Activated CD4-positive, CD25-positive, alpha-beta regulatory T cell treated with anti-CD3 and anti-CD28 coated beads, Interleukin-2, amount 50 U/mL, for 16 hours (primary cell): ENCODE results near the gene SHROOM4.

ENCODE experiments used
- DNase-seq: peaks from one replicate; pipeline ENCODE4 v3.0.0-alpha.2; 2020; ENCODE audit warnings: low read depth, low spot score

SHROOM4 gene

DNA sequence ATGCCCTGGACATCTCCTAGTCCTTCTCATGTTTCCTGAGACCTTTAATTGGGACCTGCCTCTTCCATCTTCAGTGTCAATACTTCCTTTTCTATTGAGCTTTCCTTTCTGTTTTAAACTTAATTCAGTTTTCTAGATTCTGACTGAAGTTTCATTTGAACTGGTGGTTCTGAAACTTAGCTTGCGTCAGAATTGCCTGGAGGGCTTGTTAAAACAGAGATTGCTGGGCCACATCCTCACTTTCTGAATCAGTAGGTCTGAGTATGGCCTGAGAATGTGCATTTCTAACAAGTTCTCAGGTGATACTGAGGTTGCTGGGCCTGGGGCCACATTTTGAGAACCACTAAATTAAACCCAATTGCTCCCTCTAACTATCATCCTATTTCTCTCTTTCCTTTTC, 191.2 kb downstream of the SHROOM4 start:
- DNase-seq, result no peak

DNA sequence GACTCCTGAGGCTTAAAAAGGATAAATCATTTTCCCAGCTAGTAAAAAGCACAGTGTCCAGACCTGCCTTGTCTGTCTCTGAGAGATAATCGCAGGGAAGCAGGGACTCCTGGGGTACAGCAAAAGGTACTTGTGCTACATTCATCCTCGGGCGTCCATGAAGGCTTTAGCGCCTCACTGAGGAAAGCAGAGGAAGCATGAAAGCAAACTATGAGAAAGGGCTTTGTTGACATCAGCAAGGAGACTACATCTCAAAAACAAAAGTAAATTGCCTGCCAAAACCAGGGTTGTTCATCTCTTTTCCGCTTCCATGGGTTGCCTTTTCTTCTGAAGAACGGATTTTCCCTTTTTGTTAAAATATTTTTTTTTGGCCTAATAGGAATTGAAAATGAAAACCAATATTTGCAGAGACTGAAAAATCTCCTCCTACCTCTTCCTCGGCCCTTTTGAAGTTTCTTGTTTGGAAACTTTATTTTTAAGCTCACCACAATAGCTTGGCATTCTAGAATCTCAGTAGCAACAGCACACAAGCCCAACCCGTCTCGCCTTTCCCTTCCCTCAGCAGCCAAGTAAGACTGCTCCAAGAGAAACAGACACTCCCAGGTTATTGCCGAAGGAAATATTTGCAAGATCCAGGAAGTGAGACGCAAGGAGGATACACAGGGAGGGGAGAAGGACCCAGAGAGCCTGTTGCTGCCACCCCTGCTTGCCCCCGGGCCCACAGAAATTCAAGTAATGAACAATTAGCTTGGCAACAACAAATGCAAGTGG, 195.0 kb downstream of the SHROOM4 start:
- DNase-seq, result no peak

DNA sequence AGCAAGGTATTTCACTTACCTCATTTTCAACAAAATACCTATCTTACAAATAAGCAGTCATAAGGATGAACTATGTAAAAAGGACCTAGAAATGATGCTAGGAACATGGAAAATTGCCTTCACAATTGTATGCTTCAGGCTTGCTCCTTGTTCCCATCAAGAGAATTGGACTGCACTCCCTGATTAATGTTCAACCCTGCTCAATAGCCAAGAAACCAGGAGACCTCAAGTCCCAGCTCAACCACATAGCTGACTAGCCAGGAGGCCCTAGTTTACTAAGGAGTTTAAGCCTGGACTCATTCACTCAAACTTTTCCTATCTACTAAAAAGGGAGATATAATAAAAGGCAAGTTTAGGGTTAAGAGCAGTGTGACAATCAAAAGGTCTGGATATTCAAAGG, 196.8 kb downstream of the SHROOM4 start:
- DNase-seq, result no peak

DNA sequence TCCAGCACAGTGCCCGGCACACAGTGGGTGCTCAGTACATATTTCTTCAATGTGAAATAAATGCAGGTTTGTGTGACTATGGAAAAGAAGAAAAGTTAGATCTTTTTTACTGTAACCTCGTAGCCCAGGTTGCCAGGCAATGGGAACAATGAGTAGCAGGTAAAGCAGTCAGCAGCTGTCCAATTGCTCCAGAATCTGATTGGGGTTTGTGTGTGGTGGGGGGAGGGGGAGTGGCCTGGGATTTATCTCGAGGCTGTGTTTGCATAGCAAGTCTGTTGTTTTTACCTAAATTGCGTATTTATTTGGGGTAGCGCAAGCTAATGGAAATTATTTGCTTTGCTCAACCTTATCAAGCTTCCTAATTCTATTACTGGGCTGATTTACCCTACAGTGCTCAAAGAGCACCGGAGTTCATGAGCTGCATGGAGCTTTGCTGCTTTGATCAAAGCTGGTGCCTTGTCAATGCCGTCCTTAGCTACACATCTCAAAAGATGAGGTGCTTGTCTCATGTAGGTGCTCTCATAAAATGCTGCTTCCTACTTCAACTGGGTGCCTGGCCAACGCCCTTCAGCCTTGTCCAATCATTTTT, 198.3 kb downstream of the SHROOM4 start:
- DNase-seq, result no peak

DNA sequence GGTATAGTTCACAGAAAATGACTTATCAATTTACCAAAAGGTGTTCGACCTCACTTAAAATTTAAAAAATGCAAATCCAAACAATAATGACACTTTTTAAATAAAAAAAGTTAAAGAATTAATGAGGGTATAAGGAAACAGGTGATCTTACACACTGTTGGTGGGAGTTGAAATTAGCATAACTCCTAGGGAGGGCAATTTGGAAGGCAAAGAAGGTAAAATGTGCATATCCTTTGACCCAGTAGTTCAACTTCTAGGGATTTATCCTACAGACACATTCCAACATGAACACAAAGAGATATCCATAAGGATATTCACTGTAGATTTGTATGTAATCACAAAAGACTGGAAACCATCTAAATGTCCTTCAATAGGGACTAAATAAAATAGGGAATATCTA, 199.5 kb downstream of the SHROOM4 start:
- DNase-seq, result no peak

DNA sequence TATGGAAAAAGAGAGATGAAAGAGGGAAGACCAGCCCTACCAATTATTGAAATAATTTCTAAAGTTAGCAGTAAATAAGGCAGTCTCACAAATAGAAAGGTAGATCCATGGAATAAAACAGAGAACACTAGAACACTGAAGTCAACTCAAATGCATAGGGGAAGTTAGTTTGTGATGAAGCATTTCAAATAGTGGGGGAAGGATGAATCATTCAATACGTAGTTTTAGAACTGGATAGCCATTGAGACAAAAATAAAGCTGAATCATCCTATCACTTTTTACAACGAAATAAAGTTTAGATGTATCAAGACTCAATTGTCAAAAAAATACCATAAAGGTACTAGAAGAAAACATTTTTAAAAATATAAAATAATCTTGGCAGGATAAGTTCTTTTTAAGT, 200.1 kb downstream of the SHROOM4 start:
- no peak for DNase-seq

DNA sequence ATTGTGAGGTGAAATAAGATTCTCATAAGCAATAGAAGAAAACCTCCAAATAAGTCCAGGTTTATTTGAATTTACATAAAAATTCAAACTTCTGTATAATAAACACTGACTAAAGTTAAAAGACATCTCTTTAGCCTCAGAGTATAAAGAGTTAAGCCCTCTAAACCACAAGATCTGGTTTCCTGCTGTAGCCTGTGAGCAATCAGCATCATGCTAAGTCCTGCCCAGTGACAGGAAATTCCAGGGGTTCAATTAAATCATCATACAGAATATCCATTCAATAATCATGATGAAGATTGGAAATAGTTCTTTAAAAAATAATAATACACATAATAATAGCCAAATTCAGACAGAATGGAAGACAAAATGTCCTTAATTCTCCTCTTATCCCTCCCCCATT, 204.2 kb downstream of the SHROOM4 start:
- DNase-seq, result no peak

DNA sequence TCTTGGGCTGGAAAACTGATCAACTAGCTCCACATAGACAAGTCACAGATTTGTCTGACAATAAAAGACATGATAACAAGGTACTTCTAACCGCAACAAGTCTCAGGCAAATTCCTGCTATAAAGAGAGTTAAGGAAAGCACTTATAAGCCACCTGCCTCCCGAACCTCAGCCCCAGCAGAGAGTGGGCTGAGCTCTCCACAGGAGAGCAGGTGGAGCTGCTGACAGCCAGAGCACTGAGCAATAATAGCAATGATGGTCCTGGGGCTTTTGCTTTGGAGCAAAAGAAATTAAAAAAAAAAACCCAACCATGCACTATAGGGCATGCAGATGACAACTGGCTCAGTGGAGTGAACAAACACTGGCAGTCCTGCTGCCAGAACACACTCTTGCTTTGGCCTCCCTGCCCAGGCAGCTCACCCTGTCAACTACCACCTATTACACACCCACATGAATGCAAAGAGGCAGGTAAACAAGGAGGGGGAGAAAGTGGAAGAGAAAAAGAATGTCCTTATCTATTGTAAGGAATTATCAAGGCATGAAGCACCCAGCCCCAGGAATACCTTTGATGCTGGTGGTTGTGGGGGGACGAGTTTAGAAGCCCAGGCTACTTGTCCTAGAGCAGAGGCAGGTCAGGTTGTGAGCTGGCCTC, 207.6 kb downstream of the SHROOM4 start:
- no peak for DNase-seq

DNA sequence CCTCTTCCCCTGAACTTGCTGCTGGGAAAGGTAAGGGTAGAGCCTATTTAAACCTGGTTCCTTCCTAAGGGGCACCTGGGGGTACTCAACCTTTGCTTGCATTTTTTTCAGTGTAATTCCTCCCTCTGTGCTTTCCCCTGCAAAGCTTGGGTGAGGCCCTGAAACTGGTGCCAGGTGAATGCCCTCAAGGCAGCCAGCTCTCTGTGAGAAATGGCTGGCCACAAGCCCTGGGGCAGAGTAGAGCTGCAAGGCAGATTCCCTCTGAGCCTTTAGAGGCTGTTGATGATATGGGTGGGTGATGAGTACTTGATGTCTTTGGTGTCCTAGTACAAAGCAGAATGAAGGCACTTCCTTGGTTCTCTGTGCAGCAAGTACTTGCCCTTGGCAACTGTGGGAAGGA, 217.9 kb downstream of the SHROOM4 start:
- no peak for DNase-seq

DNA sequence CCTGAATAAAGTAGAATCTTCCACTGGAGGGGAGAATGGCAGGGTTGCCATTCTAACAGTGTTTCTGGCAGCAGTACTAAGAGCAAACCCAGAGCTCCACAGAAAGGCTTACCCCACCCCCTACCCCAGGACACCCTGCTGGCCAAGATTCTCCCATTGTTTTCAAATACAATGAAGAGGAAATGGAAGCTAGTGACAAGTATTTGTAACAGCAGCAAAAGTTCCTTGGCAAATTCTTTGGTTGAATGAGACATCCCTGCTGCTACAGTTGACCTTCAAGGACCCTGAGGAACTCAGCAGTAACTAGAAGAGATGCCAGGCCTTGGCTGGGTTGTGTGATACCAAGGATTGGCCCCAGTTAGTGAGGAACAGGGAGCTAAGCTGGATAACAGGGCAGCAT, 219.2 kb downstream of the SHROOM4 start:
- DNase-seq, result no peak

DNA sequence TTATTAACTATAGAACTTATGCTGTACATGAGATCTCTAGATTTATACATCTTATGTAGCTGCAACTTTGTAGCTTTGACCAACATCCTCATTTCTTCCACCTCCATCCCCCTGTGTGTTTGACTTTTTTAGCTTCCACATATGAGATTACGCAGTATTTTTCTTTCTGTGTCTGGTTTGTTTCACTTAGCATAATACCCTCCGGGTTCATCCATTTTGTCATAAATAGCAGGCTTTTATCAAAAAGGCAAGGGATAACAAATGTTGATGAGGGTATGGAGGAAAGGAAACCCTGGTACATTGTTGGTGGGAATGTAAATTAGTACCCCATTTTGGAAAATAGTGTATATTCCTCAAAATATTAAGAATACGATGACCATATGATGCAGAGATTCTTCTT, 227.0 kb downstream of the SHROOM4 start:
- no peak for DNase-seq

DNA sequence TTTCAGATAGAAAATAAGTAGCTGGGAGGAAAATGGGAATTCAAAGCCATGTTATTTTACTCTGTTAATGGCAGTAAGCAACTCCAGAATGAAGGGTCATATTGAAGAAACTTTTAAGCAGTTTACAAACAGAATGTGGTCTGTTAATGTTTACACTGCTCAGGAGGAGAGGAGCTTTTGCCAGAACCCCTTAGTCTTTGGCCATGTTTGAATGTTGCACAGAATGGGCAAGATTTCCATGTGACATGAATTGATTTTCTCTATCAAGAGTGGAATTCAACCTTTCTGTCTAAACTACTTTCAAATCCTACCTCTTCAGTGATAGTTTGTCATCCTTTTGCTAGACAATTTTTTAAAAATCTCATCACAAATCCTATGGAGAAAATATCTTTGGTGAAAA, 227.6 kb downstream of the SHROOM4 start:
- no peak for DNase-seq

DNA sequence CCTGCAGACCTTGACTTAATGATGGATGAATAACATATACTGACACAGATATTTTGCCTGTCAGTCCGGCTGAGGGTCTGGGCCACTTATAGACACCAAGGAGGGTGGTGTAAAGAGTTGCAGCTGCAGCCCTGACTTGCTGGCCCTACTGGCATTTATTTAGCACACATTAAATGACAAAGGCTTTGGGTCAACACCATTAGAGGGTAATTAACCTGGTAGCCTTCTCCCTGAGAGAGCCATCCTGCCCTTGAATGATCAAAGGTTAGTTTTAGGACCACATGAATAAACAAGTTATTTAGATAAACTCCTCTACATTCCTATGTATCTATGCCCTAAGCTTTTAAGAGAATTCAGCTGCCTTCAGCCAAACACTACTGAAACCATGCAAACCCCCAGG, 232.6 kb downstream of the SHROOM4 start:
- no peak for DNase-seq

DNA sequence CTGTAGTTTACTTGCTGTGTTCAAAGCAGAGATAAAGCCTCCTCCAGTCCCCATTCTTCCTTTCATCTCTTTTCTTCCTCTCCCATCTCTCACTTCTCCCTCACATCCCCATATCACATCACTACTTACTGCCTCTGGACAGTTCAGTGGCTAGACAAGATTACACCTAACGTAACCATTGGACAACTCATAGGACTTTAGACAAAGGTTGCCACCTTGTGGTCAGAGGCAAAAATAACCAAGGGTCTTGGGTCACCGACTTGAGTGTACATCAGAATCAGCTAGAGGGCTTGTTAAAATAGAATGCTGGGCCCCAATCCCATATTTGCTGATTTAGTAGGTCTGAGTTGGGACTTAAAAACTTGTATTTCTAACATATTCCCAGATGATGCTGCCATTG, 234.0 kb downstream of the SHROOM4 start:
- peak; percentile 0 for DNase-seq

DNA sequence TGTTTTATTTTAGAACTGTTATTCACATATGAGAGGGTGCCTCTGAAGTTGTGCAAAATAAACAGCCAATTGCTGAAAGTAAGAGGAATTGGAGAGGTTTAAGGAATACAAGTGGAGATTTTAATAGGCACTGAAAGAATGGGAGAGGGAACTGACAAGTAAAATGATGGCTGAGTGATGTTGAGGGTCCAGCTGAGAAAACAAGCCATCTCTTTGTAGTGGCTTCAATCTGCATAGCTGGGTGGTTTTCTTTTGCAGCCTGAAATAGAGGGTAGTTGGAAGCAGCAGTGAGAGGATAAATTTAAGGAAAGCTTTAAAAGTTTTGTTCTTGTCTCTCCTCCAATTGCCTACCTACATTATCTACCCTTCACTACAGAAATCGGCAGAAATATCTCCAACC, 236.7 kb downstream of the SHROOM4 start:
- DNase-seq, result no peak

DNA sequence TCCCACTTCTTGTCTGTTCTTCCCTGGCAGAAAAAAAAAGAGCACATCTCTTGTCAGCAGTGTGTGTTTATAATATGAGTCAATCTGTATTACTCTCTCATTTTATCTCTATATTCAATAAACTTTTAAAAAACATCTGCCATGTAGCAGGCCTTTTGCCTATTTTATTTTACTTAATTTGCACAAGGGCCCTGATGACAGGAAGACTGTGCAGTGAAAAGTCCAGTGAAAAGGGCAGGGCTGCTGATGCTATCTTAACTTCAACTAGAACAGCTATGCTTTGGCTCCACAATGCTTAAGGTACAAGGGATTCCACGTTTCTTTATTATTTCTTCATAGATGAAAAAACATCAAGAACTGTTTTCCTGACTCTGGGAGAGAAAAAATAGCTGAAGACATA, 246.4 kb downstream of the SHROOM4 start:
- DNase-seq, result no peak

DNA sequence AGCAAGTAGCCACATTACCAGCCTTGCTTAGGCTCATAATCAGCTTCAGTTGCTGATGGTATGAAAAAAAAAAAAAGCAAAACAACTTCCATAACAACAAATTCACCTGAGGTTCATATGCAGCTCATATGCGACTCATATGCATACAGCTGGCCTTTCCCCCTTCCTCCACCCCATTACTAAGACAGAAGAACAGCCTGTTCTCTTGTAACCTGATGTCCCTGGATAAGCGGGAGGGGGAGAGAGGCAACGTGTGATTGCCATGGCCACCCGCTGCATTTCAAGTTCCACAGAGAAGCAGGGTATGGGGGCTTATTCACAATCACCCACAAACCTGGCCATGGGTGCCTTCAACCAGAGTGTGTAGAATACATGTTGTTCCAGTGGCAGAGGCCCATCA, 248.3 kb downstream of the SHROOM4 start:
- no peak for DNase-seq
